OCI-LY1 (cell line): ENCODE measurements around the gene CNNM3.

Experiments
- EZH2 ChIP-seq: fragments of 200-600 bp; sonication (generic), shearing (Covaris generic); IDR thresholded peaks from 2 replicates; pipeline ENCODE4 v1.8.0; 2017; ENCODE audit warnings: borderline replicate concordance, mixed run types, mild to moderate bottlenecking, antibody characterized with exemption, low read length, moderate library complexity, mixed read lengths
- TF ChIP-seq, protein P1 (sequence below): fragments of 200-600 bp; sonication (generic), shearing (Covaris generic); IDR thresholded peaks from 2 replicates; pipeline ENCODE4 v1.5.1; 2017; ENCODE audit warnings: mild to moderate bottlenecking, antibody characterized with exemption, low read length, moderate library complexity, mixed read lengths

- TF ChIP-seq, protein P1, sequence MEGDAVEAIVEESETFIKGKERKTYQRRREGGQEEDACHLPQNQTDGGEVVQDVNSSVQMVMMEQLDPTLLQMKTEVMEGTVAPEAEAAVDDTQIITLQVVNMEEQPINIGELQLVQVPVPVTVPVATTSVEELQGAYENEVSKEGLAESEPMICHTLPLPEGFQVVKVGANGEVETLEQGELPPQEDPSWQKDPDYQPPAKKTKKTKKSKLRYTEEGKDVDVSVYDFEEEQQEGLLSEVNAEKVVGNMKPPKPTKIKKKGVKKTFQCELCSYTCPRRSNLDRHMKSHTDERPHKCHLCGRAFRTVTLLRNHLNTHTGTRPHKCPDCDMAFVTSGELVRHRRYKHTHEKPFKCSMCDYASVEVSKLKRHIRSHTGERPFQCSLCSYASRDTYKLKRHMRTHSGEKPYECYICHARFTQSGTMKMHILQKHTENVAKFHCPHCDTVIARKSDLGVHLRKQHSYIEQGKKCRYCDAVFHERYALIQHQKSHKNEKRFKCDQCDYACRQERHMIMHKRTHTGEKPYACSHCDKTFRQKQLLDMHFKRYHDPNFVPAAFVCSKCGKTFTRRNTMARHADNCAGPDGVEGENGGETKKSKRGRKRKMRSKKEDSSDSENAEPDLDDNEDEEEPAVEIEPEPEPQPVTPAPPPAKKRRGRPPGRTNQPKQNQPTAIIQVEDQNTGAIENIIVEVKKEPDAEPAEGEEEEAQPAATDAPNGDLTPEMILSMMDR, result no peak
- TF ChIP-seq EZH2, result no peak
These were observed 22.6 kb downstream of the CNNM3 start for GRCh38 chr2:96838345-96839292.
